GM12878 (cell line): ENCODE results near the gene RENBP. TPM values are rescaled to one million over a fixed set of nuclear protein-coding genes. Genes with fewer than 3 reads are reported as not detected.

Experiments
- ATAC-seq: fragments of 200-7000 bp; cut with Tn5 transposase; 3 replicates; pipeline ENCODE4 v1.9.1; 2020; ENCODE audit warnings: mild to moderate bottlenecking, moderate library complexity
- BruUV-seq: library from RNA; stranded (reverse); fragments of 400-500 nt; replicated peaks from 2 replicates; lab custom pipeline; 2021; lab: Mats Ljungman, UMichigan
- CTCF ChIA-PET: fragments of 300-600 bp; sonication (Branson Sonifier 250); formaldehyde crosslinking; extraction: SDS; loops from one replicate; lab custom pipeline; 2021; ENCODE audit warnings: inconsistent platforms; lab: Yijun Ruan, JAX
- POLR2A ChIA-PET: fragments of 350-600 bp; formaldehyde crosslinking; extraction: SDS; loops from one replicate; lab custom pipeline; 2021; ENCODE audit warnings: inconsistent platforms; lab: Charles Lee
- RAD21 ChIA-PET: fragments of 300-600 bp; sonication (Branson Sonifier 250); formaldehyde crosslinking; loops from one replicate; lab custom pipeline; 2023; ENCODE audit warnings: antibody characterized with exemption; ENCODE audit not compliant: unreplicated experiment; lab: Charles Lee
- SMC1A ChIA-PET: fragments of 300-600 bp; sonication (Branson Sonifier 250); formaldehyde crosslinking; loops from one replicate; lab custom pipeline; 2023; ENCODE audit not compliant: unreplicated experiment, uncharacterized antibody; lab: Charles Lee
- DNase-seq: peaks from one replicate; pipeline ENCODE4 v3.0.0-alpha.2; 2011; ENCODE audit warnings: low read depth, low spot score
- FAIRE-seq: peaks from 3 replicates; lab custom pipeline; 2011; peaks lifted over from hg19 to GRCh38; lab: Jason Lieb, UNC
- H2AFZ ChIP-seq: 2 replicates; pipeline ENCODE4 v1.6.0; 2011; ENCODE audit warnings: low read depth, low read length, control low read depth; ENCODE audit not compliant: control insufficient read depth
- H3K27ac ChIP-seq: 2 replicates; pipeline ENCODE4 v1.5.1; 2011; ENCODE audit warnings: control low read depth; ENCODE audit not compliant: control insufficient read depth, insufficient read depth
- H3K27me3 ChIP-seq, 2 experiments: replicated peaks in 1 of 2; 2 replicates each; pipeline versions ENCODE4 v1.6.0 to v1.6.1; 2011; ENCODE audit warnings: low read length in 1 of 2; ENCODE audit not compliant: control insufficient read depth in 2 of 2, insufficient read depth in 2 of 2
- H3K36me3 ChIP-seq, 2 experiments: 2 replicates each; pipeline ENCODE4 v1.5.1; 2011; ENCODE audit warnings: low read length in 1 of 2; ENCODE audit not compliant: control insufficient read depth in 2 of 2, insufficient read depth in 2 of 2
- H3K4me1 ChIP-seq: 2 replicates; pipeline ENCODE4 v1.6.1; 2011; ENCODE audit warnings: mild to moderate bottlenecking, low read length, moderate library complexity, mixed read lengths; ENCODE audit not compliant: control insufficient read depth, insufficient read depth
- H3K4me2 ChIP-seq: 2 replicates; pipeline ENCODE4 v1.6.0; 2011; ENCODE audit warnings: control low read depth; ENCODE audit not compliant: control insufficient read depth, insufficient read depth
- H3K4me3 ChIP-seq: fragments of 200-600 bp; sonication (generic); 2 replicates; pipeline ENCODE4 v1.5.1; 2016
- H3K79me2 ChIP-seq: 2 replicates; pipeline ENCODE4 v1.6.0; 2011; ENCODE audit warnings: low read length; ENCODE audit not compliant: control insufficient read depth, insufficient read depth
- H3K9ac ChIP-seq: 2 replicates; pipeline ENCODE4 v1.8.0; 2011; ENCODE audit warnings: low read length, control low read depth, mixed read lengths; ENCODE audit not compliant: control insufficient read depth, insufficient read depth
- H3K9me3 ChIP-seq: replicated peaks from 3 replicates; pipeline ENCODE4 v1.5.1; 2011; ENCODE audit warnings: mild to moderate bottlenecking, low read length; ENCODE audit not compliant: control insufficient read depth, insufficient read depth
- H4K20me1 ChIP-seq: 2 replicates; pipeline ENCODE4 v1.6.0; 2011; ENCODE audit not compliant: control insufficient read depth, insufficient read depth
- BHLHE40 ChIP-seq, 2 experiments: fragments of 450-650 bp in 1 of 2; IDR thresholded peaks; 2 replicates each; pipeline ENCODE4 v1.6.1; 2011 to 2017; ENCODE audit warnings: low read depth in 2 of 2, borderline replicate concordance in 1 of 2, improper control_type of control experiment in 1 of 2, low read length in 1 of 2, mild to moderate bottlenecking in 1 of 2
- CTCF ChIP-seq, 3 experiments: IDR thresholded peaks in 2 of 3; conservative IDR thresholded peaks in 1 of 3; 2 replicates each; pipeline ENCODE4 v1.5.1; 2011; ENCODE audit warnings: low read depth in 3 of 3, low read length in 3 of 3, mild to moderate bottlenecking in 3 of 3, control low read depth in 2 of 3, moderate library complexity in 2 of 3, inconsistent platforms in 1 of 3, mixed read lengths in 1 of 3; ENCODE audit not compliant: control insufficient read depth in 2 of 3, insufficient read depth in 1 of 3; ENCODE audit errors: extremely low read depth in 1 of 3
- ESRRA ChIP-seq: IDR thresholded peaks from 2 replicates; pipeline ENCODE4 v1.6.1; 2012; ENCODE audit warnings: mild to moderate bottlenecking, low read length, improper control_type of control experiment
- KDM1A ChIP-seq: fragments of 200-600 bp; sonication (generic); IDR thresholded peaks from 2 replicates; pipeline ENCODE4 v1.6.1; 2016; ENCODE audit warnings: borderline replicate concordance
- MLLT1 ChIP-seq: fragments of 450-650 bp; IDR thresholded peaks from 2 replicates; pipeline ENCODE4 v1.6.1; 2016; ENCODE audit warnings: mild to moderate bottlenecking
- MXI1 ChIP-seq: fragments of 150-350 bp; IDR thresholded peaks from 2 replicates; pipeline ENCODE4 v1.6.1; 2011; ENCODE audit warnings: low read depth, mild to moderate bottlenecking, inconsistent platforms, low read length, improper control_type of control experiment
- NRF1 ChIP-seq: conservative IDR thresholded peaks from 2 replicates; pipeline ENCODE4 v1.6.1; 2011; ENCODE audit warnings: mild to moderate bottlenecking, low read depth, low read length, improper control_type of control experiment
- RUNX3 ChIP-seq: IDR thresholded peaks from 2 replicates; pipeline ENCODE4 v1.6.1; 2012; ENCODE audit warnings: low read length, inconsistent platforms
- SMAD5 ChIP-seq: IDR thresholded peaks from 2 replicates; pipeline ENCODE4 v1.6.1; 2016; ENCODE audit warnings: antibody characterized with exemption, low read depth
- SMARCA5 ChIP-seq: fragments of 450-650 bp; IDR thresholded peaks from 2 replicates; pipeline ENCODE4 v1.6.1; 2017; ENCODE audit warnings: mild to moderate bottlenecking
- STAT1 ChIP-seq: fragments of 450-650 bp; conservative IDR thresholded peaks from 2 replicates; pipeline ENCODE4 v1.6.1; 2014; ENCODE audit warnings: antibody characterized with exemption, mild to moderate bottlenecking
- STAT3 ChIP-seq: IDR thresholded peaks from 2 replicates; pipeline ENCODE4 v1.6.1; 2011; ENCODE audit warnings: low read depth, low read length, improper control_type of control experiment
- SUPT20H ChIP-seq: IDR thresholded peaks from 2 replicates; pipeline ENCODE4 v1.6.1; 2011; ENCODE audit warnings: low read depth, mild to moderate bottlenecking, low read length, moderate library complexity, borderline replicate concordance; ENCODE audit not compliant: control insufficient read depth
- ZBTB4 ChIP-seq: fragments of 450-650 bp; formaldehyde crosslinking; IDR thresholded peaks from 2 replicates; pipeline ENCODE4 v1.4.0; 2022; ENCODE audit warnings: mild to moderate bottlenecking, moderate library complexity
- WGBS: methylation state at CpG from one replicate; pipeline ENCODE4 v1.1.6; 2016; ENCODE audit warnings: low lambda C conversion rate; ENCODE audit not compliant: insufficient replicate concordance, insufficient coverage; ENCODE audit errors: missing lambda C conversion rate; 5-methylcytosine and 5-hydroxymethylcytosine counted together
- in situ Hi-C: fragments of 300-500 bp; cut with MboI; formaldehyde crosslinking; loops from 9 replicates; pipeline ENCODE4 v1.14.3; 2018; ENCODE audit warnings: mixed read lengths
- intact Hi-C: fragments of 100-400 bp; cut with micrococcal nuclease; formaldehyde crosslinking; loops from one replicate; pipeline ENCODE4 v1.14.2; 2022; ENCODE audit not compliant: unreplicated experiment
- polyA plus RNA-seq, 11 experiments: library from polyadenylated mRNA; depleted of rRNA in 4 of 11; unstranded in 6 of 11; stranded (reverse) in 5 of 11; fragments of >200 nt; fragmentation: Nextera tagmentation in 4 of 11; fragmentation: Illumina TruSeq in 1 of 11; extraction: Ambion mirVana in 4 of 11; extraction: Trizol in 1 of 11; gene quantifications; 1 replicate in 1 of 11; 2 replicates in 10 of 11; pipeline versions ENCODE4 v1.2.1 to v1.2.3, GENCODE V29; 2011 to 2016; ENCODE audit warnings: inconsistent platforms in 2 of 11, missing spikeins in 2 of 11, low read depth in 1 of 11
- total RNA-seq, 4 experiments: library from RNA; depleted of rRNA in 3 of 4; stranded (reverse); fragments of >200 nt in 3 of 4; fragmentation: Illumina TruSeq in 1 of 4; extraction: Trizol in 1 of 4; gene quantifications; 2 replicates each; pipeline versions ENCODE4 v1.2.1 to v1.2.3, GENCODE V29; 2013 to 2021

RENBP gene
- total and polyA plus RNA-seq, 10 of the 15 experiments (the other 5 are each of a cell fraction or from before 2014, with no cell fraction given): 0.36 to 4.9 (median 1.8) TPM; not detected in 3

GRCh38 chrX:153947009-153947769, 2.7 kb upstream of the RENBP start:
- H3K4me2 ChIP-seq: no peak overlapping the region
- no peak overlapping the region for H3K9ac ChIP-seq
- H2AFZ ChIP-seq: no peak overlapping the region
- ChIA-PET POLR2A (interaction anchor here (0.6 to 1.0 kb wide), 2 partner anchors 20 to 61 kb away, joined by 4 read pairs; no protein-coding TSS in a partner anchor), SMC1A (interaction anchor here (0.6 to 6.5 kb wide), 9 partner anchors 14 to 193 kb away, joined by 3 to 61 read pairs (median 3); partner anchors contain the start of gene ARHGAP4), RAD21 (interaction anchor here (0.6 to 4.6 kb wide), 11 partner anchors 12 to 192 kb away, joined by 3 to 59 read pairs (median 3); partner anchors contain the start of genes ARHGAP4, NAA10 and TMEM187), CTCF (interaction anchor here (0.6 to 8.7 kb wide), 33 partner anchors 13 to 191 kb away, joined by 3 to 172 read pairs (median 4); partner anchors contain the start of genes ARHGAP4, HCFC1, IDH3G and NAA10)
- ATAC-seq: peak; percentile 95
- H3K4me3 ChIP-seq: no peak overlapping the region
- no peak overlapping the region for H3K27ac ChIP-seq
- intact Hi-C loops (loop anchor here (1.0 to 5.0 kb wide), 3 partner anchors 23 to 990 kb away; partner anchors contain the start of gene PLXNB3), in situ Hi-C loops (no loop called here)
- no peaks in the 10 kb centered on the region for H3K9me3 ChIP-seq
- H3K36me3 ChIP-seq: peaks cover 0 to 26% of the 10 kb centered on the region in 2 experiments; a peak in 3 of 4 replicates
- FAIRE-seq: peak; percentile 91
- no peak for DNase-seq
- H4K20me1 ChIP-seq: no peaks in the 10 kb centered on the region
- BruUV-seq: no TSS peak
- H3K27me3 ChIP-seq: no peaks in the 10 kb centered on the region
- H3K79me2 ChIP-seq: no peaks in the 10 kb centered on the region
- 39% methylated on average over 19 of the region's 19 CpGs for WGBS
- no peaks in the 10 kb centered on the region for H3K4me1 ChIP-seq
- TF ChIP-seq MXI1 (no peak), CTCF (IDR thresholded peaks at IDR 0.05 in 2 of 3, conservative IDR thresholded peaks at IDR 0.05 in 1 of 3; ENCODE audit: control insufficient read depth in 2 of 3, extremely low read depth in 1 of 3, insufficient read depth in 1 of 3, low read depth in 3 of 3, low read length in 3 of 3) (peak; percentile 95 to 97 (median 97); a peak in 5 of 6 replicates), STAT3 (no peak), MLLT1 (no peak), ZBTB4 (CRISPR knock-in tag) (0 out of 2 replicates have a peak, but pooled peaks have one; percentile 26), BHLHE40 (IDR thresholded peaks at IDR 0.05; ENCODE audit: borderline replicate concordance in 1 of 2, low read depth in 2 of 2, low read length in 1 of 2) (0 out of 4 replicates have a peak, but pooled peaks of 1 of the 2 experiments have one; percentile 32), ESRRA (no peak), SUPT20H (no peak), KDM1A (no peak), STAT1 (no peak), NRF1 (no peak), SMARCA5 (peak; percentile 50; the same call in 1 of the 2 replicates), SMAD5 (no peak), RUNX3 (0 out of 2 replicates have a peak, but pooled peaks have one; percentile 7)
